K562 (cell line): ENCODE data around the gene TMEM129. TPM values are rescaled to one million over a fixed set of nuclear protein-coding genes. Genes with fewer than 3 reads are reported as not detected.

Source experiments
- CBX2 ChIP-seq: fragments of 200-600 bp; sonication (generic); IDR thresholded peaks from one replicate; pipeline ENCODE4 v1.6.1; 2012; ENCODE audit warnings: mild to moderate bottlenecking, low read length, inconsistent platforms; ENCODE audit not compliant: insufficient read depth, poor library complexity, severe bottlenecking
- DIDO1 ChIP-seq: fragments of 450-650 bp; IDR thresholded peaks from 2 replicates; pipeline ENCODE4 v1.6.1; 2016; ENCODE audit warnings: low read depth, missing biosample characterization, missing genetic modification characterization
- FOXK2 ChIP-seq, 2 experiments: fragments of 450-650 bp; IDR thresholded peaks in 1 of 2; conservative IDR thresholded peaks in 1 of 2; 2 replicates each; pipeline ENCODE4 v1.6.1; 2016; ENCODE audit warnings: low read depth in 2 of 2, mild to moderate bottlenecking in 1 of 2
- GABPB2 ChIP-seq: fragments of 250-450 bp; sonication (Bioruptor Pico); conservative IDR thresholded peaks from 2 replicates; pipeline ENCODE4 v1.5.1; 2021; ENCODE audit warnings: mild to moderate bottlenecking
- HDAC6 ChIP-seq: IDR thresholded peaks from 2 replicates; pipeline ENCODE4 v1.6.1; 2012; ENCODE audit warnings: low read depth, mild to moderate bottlenecking, control low read depth, inconsistent platforms, low read length, moderate library complexity
- HDGF ChIP-seq: fragments of 450-650 bp; IDR thresholded peaks from 2 replicates; pipeline ENCODE4 v1.6.1; 2016
- NRF1 ChIP-seq, 2 experiments: fragments of 450-650 bp; IDR thresholded peaks in 1 of 2; conservative IDR thresholded peaks in 1 of 2; 2 replicates each; pipeline ENCODE4 v1.6.1; 2014; ENCODE audit warnings: mild to moderate bottlenecking in 2 of 2
- ZNF239 ChIP-seq: fragments of 250-450 bp; sonication (Bioruptor Pico); IDR thresholded peaks from 2 replicates; pipeline ENCODE4 v1.4.0; 2020; ENCODE audit warnings: mild to moderate bottlenecking
- ZNF347 ChIP-seq: fragments of 450-650 bp; formaldehyde crosslinking; IDR thresholded peaks from 2 replicates; pipeline ENCODE4 v1.4.0; 2020; ENCODE audit warnings: low read depth, mild to moderate bottlenecking, moderate library complexity
- ZNF444 ChIP-seq: fragments of 250-450 bp; sonication (Bioruptor Pico); IDR thresholded peaks from 2 replicates; pipeline ENCODE4 v1.4.0; 2020; ENCODE audit warnings: mild to moderate bottlenecking, moderate library complexity
- ZNF584 ChIP-seq: fragments of 200-800 bp; sonication (Bioruptor generic); IDR thresholded peaks from 2 replicates; pipeline ENCODE4 v1.6.1; 2016; ENCODE audit warnings: low read depth, mild to moderate bottlenecking, missing genetic modification characterization, missing compliant biosample characterization
- ZNF699 ChIP-seq: fragments of 250-450 bp; sonication (Bioruptor Pico); IDR thresholded peaks from 2 replicates; pipeline ENCODE4 v1.8.0; 2021; ENCODE audit warnings: mild to moderate bottlenecking, moderate library complexity; ENCODE audit not compliant: insufficient replicate concordance
- ZNF717 ChIP-seq: fragments of 250-450 bp; sonication (Bioruptor Pico); IDR thresholded peaks from 2 replicates; pipeline ENCODE4 v1.5.0; 2021
- ZNF830 ChIP-seq: fragments of 250-450 bp; sonication (Bioruptor Pico); IDR thresholded peaks from 2 replicates; pipeline ENCODE4 v1.5.0; 2021; ENCODE audit warnings: mild to moderate bottlenecking
- polyA plus RNA-seq, 8 experiments: library from polyadenylated mRNA; depleted of rRNA in 4 of 8; stranded (reverse) in 5 of 8; unstranded in 3 of 8; fragments of >200 nt; fragmentation: Nextera tagmentation in 2 of 8; fragmentation: Illumina TruSeq in 1 of 8; extraction: Ambion mirVana in 2 of 8; extraction: Trizol in 1 of 8; gene quantifications; 2 replicates each; pipeline versions ENCODE4 v1.2.1 to v1.2.3, GENCODE V29; 2011 to 2014; ENCODE audit warnings: inconsistent platforms in 1 of 8, missing spikeins in 1 of 8
- total RNA-seq, 7 experiments: library from RNA; depleted of rRNA in 6 of 7; stranded (reverse); fragments of >200 nt in 6 of 7; fragmentation: Illumina TruSeq in 2 of 7; extraction: Trizol in 2 of 7; gene quantifications; 2 replicates each; pipeline versions ENCODE4 v1.2.1 to v1.2.3, GENCODE V29; 2011 to 2021; ENCODE audit warnings: low replicate concordance in 1 of 7
- TF ChIP-seq, protein P1 (sequence below): sonication (generic); formaldehyde crosslinking; IDR thresholded peaks from 2 replicates; pipeline ENCODE4 v1.8.1; 2023; ENCODE audit warnings: mild to moderate bottlenecking, missing genetic modification reagents
- TF ChIP-seq, protein P2 (sequence below): sonication (generic); formaldehyde crosslinking; IDR thresholded peaks from 2 replicates; pipeline ENCODE4 v1.8.1; 2022; ENCODE audit warnings: missing genetic modification reagents
- TF ChIP-seq, protein P3 (sequence below): fragments of 450-650 bp; IDR thresholded peaks from 2 replicates; pipeline ENCODE4 v1.6.1; 2016; ENCODE audit warnings: low read depth, mild to moderate bottlenecking, moderate library complexity
- TF ChIP-seq, protein P4 (sequence below): fragments of 150-350 bp; conservative IDR thresholded peaks from 2 replicates; pipeline ENCODE4 v1.6.1; 2014; ENCODE audit warnings: low read length

Gene TMEM129
- total and polyA plus RNA-seq, 9 of the 15 experiments (the other 6 are each of a cell fraction or from before 2014, with no cell fraction given): 0.34 to 47.2 (median 18.8) TPM

DNA sequence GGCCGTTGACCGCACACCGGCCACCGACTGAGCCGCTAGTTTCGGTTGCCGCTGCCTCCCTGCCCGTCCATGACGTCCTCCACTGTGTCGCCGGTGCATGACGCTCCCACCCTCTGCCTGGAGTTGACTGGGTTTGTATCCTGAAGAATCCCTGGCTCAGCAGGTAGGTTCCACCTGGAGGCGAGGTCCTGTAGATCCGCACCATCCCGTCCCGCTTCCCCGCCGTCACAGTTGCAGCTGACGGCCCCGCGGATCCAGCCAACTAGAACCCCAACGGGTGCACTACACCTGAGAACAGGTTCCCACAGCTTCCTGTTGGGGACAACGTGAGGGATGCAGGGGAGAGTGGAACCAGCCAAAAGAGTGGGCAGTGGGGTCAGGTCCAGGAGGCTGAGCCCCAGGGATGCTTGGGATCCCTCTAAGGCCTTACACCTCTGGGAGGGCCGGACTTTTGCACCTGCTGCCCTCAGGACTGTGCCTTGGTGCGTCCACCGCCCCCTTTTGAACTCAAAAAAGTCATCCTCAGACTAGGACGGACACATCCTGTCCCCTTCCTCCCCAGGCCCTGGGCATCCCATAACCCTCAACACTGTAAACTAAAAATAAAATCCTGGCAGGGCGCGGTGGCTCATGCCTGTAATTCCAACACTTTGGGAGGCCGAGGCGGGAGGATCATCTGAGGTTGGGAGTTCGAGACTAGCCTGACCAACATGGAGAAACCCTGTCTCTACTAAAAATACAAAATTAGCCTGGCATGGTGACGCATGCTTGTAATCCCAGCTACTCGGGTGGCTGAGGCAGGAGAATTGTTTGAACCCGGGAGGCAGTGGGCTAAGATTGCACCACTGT lies 7.9 kb downstream of the TMEM129 start (continued):
- 0 out of 2 replicates have a peak, but pooled peaks have one; percentile 12 for TF ChIP-seq DIDO1 (tag)
- TF ChIP-seq, protein P1, sequence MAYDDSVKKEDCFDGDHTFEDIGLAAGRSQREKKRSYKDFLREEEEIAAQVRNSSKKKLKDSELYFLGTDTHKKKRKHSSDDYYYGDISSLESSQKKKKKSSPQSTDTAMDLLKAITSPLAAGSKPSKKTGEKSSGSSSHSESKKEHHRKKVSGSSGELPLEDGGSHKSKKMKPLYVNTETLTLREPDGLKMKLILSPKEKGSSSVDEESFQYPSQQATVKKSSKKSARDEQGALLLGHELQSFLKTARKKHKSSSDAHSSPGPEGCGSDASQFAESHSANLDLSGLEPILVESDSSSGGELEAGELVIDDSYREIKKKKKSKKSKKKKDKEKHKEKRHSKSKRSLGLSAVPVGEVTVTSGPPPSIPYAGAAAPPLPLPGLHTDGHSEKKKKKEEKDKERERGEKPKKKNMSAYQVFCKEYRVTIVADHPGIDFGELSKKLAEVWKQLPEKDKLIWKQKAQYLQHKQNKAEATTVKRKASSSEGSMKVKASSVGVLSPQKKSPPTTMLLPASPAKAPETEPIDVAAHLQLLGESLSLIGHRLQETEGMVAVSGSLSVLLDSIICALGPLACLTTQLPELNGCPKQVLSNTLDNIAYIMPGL (CRISPR knock-in tag): no peak
- no peak for TF ChIP-seq CBX2
- no peak for TF ChIP-seq ZNF347 (CRISPR knock-in tag)
- no peak for TF ChIP-seq ZNF444 (CRISPR knock-in tag)
- no peak; a peak in 1 of 4 replicates for TF ChIP-seq FOXK2 (conservative IDR thresholded peaks at IDR 0.05 in 1 of 2, IDR thresholded peaks at IDR 0.05 in 1 of 2; ENCODE audit: low read depth in 2 of 2)
- no peak for TF ChIP-seq ZNF239 (CRISPR knock-in tag)
- TF ChIP-seq NRF1 (conservative IDR thresholded peaks at IDR 0.05 in 1 of 2, IDR thresholded peaks at IDR 0.05 in 1 of 2): no peak
- TF ChIP-seq ZNF717 (CRISPR knock-in tag): no peak
- TF ChIP-seq, protein P2, sequence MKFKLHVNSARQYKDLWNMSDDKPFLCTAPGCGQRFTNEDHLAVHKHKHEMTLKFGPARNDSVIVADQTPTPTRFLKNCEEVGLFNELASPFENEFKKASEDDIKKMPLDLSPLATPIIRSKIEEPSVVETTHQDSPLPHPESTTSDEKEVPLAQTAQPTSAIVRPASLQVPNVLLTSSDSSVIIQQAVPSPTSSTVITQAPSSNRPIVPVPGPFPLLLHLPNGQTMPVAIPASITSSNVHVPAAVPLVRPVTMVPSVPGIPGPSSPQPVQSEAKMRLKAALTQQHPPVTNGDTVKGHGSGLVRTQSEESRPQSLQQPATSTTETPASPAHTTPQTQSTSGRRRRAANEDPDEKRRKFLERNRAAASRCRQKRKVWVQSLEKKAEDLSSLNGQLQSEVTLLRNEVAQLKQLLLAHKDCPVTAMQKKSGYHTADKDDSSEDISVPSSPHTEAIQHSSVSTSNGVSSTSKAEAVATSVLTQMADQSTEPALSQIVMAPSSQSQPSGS (CRISPR knock-in tag): 0 out of 2 replicates have a peak, but pooled peaks have one; percentile 3
- TF ChIP-seq, protein P3, sequence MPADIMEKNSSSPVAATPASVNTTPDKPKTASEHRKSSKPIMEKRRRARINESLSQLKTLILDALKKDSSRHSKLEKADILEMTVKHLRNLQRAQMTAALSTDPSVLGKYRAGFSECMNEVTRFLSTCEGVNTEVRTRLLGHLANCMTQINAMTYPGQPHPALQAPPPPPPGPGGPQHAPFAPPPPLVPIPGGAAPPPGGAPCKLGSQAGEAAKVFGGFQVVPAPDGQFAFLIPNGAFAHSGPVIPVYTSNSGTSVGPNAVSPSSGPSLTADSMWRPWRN: no peak
- no peak for TF ChIP-seq GABPB2 (CRISPR knock-in tag)
- no peak for TF ChIP-seq HDAC6
- no peak for TF ChIP-seq HDGF
- TF ChIP-seq ZNF584 (CRISPR knock-in tag): no peak
- TF ChIP-seq ZNF699: no peak
- TF ChIP-seq, protein P4, sequence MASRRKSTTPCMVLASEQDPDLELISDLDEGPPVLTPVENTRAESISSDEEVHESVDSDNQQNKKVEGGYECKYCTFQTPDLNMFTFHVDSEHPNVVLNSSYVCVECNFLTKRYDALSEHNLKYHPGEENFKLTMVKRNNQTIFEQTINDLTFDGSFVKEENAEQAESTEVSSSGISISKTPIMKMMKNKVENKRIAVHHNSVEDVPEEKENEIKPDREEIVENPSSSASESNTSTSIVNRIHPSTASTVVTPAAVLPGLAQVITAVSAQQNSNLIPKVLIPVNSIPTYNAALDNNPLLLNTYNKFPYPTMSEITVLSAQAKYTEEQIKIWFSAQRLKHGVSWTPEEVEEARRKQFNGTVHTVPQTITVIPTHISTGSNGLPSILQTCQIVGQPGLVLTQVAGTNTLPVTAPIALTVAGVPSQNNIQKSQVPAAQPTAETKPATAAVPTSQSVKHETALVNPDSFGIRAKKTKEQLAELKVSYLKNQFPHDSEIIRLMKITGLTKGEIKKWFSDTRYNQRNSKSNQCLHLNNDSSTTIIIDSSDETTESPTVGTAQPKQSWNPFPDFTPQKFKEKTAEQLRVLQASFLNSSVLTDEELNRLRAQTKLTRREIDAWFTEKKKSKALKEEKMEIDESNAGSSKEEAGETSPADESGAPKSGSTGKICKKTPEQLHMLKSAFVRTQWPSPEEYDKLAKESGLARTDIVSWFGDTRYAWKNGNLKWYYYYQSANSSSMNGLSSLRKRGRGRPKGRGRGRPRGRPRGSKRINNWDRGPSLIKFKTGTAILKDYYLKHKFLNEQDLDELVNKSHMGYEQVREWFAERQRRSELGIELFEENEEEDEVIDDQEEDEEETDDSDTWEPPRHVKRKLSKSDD: no peak
- no peak for TF ChIP-seq ZNF830 (CRISPR knock-in tag)
